Activated CD8-positive, alpha-beta memory T cell treated with anti-CD3 and anti-CD28 coated beads, Interleukin-2, amount 50 U/mL, for 24 hours (primary cell): ENCODE measurements around the gene ZNF205.
"Not testable (repeated sequence)": the region's sequence is repeated elsewhere in the genome, so short reads cannot be mapped to it uniquely, and the experiment has no call there.

Source experiments
- DNase-seq: peaks from one replicate; pipeline ENCODE4 v3.0.0-alpha.2; 2020; ENCODE audit errors: extremely low read depth

Gene ZNF205

DNA sequence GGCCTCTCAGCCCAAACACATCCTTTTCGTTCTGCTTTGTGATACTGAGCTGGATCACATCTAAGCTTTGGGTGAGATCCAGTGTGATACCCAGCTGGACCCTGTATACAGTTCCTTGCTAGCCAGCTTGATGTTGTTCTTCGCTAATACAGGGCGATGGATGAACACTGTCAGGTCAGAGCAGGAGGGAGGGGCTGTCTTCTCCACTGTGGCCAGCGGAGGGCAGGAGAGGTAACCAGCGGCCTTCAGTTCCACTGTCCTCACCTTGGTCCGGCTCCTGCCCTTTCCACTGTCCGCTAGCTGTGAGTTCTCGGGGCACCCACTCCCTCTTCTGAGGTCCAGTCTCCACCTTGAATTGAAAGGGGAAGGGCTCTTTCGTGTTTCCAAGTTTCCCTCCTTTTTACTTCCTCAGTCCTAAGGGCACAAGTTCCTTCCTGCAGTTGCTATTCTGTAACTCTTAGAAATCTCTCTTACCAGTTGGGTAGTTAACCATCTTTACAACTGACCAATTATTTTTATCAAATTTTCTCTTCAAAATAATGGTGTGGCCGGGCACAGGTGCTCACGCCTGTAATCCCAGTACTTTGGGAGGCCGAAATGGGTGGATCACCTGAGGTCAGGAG is 19.5 kb downstream of the ZNF205 start:
- no peak for DNase-seq

DNA sequence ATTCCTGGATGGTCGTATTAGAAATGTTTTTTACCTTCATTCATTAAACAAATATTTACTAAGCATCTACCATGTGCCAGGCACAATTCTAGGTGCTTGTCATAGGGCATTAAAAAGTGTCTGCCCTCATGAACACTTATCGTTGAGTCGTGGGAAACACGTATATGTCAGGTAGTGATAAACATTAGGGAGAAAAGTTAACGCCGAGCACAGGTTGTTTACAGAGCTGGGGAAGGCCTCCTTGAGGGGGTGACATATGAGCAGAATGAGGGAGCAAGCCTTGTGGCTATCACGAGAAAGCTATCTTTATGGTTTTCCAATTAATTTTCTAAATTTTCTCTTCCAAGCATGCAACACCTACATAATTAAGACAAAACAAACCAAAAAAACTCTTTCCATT is 21.5 kb downstream of the ZNF205 start:
- DNase-seq: no peak

GRCh38 chr16:3134338-3135125 is 22.1 kb downstream of the ZNF205 start, which contains the start of gene ZNF213:
Gene ZNF213 (plus strand): TSS chr16:3135029. CDS start chr16:3137281, 2,252 bp downstream.
- DNase-seq: peak; percentile 88

DNA sequence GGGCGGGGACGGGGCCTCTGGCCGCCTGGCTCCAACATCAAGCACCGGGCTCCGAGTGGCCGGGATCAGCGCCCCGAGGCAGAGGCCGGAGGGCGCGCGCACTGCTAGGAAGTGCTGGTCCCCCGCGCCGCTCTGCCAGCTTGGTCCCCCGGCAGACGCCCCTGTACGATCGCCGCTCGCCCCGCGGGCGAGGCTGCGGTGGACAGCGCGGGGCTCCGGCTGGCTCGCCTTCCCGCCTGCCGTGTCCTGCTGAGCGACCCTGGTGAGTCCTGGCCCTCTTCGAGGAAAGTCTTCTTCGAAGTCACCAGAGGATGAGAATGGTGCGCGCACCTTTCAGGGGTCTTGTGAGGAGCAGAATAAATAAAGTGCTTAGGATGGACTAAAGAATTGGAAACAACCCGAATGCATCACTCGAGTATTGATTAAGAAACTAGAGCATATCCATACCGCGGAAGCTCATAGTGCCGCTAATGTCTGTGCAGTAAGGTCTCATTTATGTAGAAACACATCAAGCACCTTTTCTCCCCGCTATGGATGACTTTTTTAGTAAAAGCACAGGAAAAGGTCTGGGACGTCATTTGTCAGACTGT is 22.8 kb downstream of the ZNF205 start:
- DNase-seq: no peak

- no peak for DNase-seq
Observed at GRCh38 chr16:3137267-3137666, 24.9 kb downstream of the ZNF205 start.

- no peak for DNase-seq
Observed at GRCh38 chr16:3138342-3138741, 26.0 kb downstream of the ZNF205 start.

DNA sequence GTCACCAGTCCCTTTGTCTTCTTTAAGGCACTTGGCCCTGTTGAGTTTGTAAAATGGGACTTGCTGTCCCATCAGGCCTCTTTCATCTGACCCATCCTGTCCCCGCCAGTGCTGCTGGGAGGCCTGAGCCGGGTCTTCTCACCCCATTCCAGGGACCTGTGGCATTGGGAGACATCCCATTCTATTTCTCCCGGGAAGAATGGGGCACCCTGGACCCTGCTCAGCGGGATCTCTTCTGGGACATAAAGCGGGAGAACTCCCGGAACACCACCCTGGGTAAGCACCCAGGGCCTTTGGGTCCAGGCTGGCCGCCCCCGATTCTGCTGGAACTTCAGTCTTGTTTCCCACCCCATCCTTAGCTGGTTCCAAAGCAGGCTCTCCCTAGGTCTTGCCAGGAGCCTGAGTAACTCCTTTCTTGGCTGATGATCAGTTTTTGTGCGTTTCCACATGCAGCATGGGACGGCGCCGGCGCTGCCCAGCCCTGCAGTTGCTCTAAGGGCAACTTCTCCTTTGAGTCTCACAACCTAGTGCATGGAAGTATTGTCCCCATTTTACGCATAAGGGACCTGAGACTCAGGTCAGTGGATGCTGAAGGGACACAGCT is 26.5 kb downstream of the ZNF205 start:
- DNase-seq: no peak

DNA sequence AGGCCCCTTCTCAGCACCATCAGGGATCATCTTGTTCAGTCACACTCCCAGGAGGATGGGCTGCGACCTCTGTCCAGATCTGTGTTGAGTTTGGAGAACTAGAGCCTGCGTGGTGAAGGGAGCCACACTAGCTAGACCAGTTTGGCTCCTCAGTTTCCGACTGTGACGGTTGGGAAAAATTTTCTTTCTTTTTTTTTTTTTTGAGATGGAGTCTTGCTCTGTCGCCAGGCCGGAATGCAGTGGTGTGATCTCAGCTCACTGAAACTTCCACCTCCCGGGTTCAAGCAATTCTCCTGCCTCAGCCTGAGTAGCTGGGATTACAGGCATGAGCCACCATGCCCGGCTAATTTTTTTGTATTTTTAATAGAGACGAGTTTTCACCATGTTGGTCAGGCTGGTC is 27.2 kb downstream of the ZNF205 start:
- DNase-seq: not testable (repeated sequence)

GRCh38 chr16:3140603-3141427 is 28.4 kb downstream of the ZNF205 start:
- DNase-seq: no peak

DNA sequence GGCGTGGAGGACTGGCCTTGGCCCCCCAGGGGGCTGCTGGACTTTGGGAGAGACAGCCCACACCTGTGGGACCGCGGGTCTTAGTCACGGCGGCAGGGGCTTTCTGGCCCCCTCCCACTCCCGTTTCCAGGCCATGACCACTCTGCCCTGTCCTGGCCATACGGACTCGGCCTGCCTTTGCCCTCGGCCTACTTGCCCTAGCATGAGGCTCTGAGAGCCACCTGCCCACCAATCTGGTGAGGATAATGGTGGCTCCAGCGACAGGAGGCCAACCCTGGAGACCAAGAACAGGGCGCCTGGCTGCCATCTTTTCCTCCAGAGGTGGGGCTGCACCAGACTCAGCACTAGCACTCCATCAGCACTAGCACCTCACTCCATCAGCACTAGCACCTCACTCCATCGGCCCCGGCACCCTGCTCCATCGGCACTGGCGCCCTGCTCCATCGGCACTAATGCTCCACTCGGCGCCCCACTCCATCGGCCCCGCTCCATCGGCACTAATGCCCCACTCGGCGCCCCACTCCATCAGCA is 29.5 kb downstream of the ZNF205 start:
- DNase-seq: no peak

DNA sequence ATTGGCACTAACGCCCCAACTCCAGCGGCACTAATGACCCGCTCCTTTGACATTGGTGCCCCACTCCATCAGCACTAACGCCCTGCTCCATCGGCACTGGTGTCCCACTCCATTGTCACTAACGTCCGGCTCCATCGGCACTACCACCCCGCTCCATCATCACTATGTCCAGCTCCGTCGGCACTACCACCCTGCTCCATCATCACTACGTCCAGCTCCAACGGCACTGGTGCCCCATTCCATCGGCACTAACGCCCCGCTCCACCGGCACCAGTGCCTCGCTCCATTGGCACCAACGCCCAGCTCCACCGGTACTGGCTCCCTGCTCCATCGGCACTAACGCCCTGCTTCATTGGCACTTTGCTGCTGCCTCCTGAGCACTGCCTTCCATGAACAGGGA is 29.9 kb downstream of the ZNF205 start:
- DNase-seq: no peak

- DNase-seq: no peak
Observed at GRCh38 chr16:3142770-3143169, 30.4 kb downstream of the ZNF205 start.

GRCh38 chr16:3143189-3143588 is 30.8 kb downstream of the ZNF205 start:
- DNase-seq: no peak

- no peak for DNase-seq
Observed at GRCh38 chr16:3143598-3144320, 31.4 kb downstream of the ZNF205 start.

DNA sequence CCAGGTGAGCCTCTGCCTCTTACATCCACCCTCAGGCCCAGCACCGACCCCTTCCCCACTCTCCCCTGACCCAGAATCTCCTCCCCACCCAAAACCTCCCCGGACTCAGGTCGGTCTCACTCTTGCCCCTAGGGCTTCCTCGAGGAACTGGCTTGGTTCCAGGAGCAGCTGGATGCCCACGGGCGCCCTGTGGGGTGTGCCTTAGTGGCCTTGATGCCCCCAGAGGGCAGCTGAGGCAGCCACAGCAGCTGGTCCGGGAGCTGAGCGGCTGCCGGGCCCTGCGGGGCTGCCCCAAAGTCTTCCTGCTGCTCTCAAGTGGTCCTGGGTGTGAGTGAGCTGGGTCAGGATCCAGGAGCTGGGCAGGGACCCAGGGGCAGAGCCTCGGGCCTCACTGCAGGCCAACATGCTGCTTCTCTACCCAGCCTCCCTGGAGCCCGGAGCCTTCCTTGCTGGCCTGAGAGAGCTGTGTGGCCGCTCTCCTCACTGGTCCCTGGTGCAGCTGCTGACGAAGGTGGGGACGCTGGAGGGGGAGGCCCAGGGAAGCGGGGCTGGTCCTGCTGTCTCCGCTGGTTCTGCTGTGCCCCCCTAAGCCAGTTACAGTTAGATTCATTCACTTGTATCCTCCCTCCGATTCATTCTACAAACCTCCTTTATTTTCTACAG is 32.1 kb downstream of the ZNF205 start:
- no peak for DNase-seq

- no peak for DNase-seq
Observed at GRCh38 chr16:3145151-3145550, 32.8 kb downstream of the ZNF205 start.

- DNase-seq: no peak
Observed at GRCh38 chr16:3145660-3146059, 33.3 kb downstream of the ZNF205 start.

- DNase-seq: no peak
Observed at GRCh38 chr16:3147046-3147756, 34.8 kb downstream of the ZNF205 start.

DNA sequence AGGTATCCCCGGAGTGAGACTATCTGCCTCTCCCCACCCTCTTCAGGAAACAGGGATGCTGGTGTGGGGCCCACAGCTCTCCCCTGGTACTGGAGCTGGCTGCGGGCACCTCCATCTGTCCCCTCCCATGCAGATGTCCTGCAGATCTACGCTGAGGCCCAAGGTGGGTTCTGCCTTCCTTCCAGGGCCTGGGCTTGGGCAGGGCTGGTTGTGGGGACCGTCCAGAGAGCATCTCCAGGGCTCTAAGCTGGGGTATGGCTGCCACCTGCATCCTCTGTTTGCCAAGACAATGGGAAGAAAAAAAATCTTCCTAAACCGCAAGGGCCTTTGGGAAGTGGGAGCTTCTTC is 35.3 kb downstream of the ZNF205 start:
- no peak for DNase-seq
